H1 (cell line): Measurements from ENCODE around the gene CNOT1. TPM values are rescaled to one million over a fixed set of nuclear protein-coding genes. Genes with fewer than 3 reads are reported as not detected.

ENCODE experiments used
- CTCF ChIA-PET: fragments of 300-600 bp; sonication (Branson Sonifier 250); formaldehyde crosslinking; loops from one replicate; lab custom pipeline; 2021; ENCODE audit not compliant: partially characterized antibody; lab: Charles Lee
- POLR2A ChIA-PET: fragments of 300-600 bp; sonication (Branson Sonifier 250); formaldehyde crosslinking; loops from one replicate; lab custom pipeline; 2021; ENCODE audit warnings: inconsistent platforms; ENCODE audit not compliant: partially characterized antibody; lab: Charles Lee
- DNase-seq, 2 experiments: peaks; one replicate each; pipeline versions ENCODE4 v3.0.0 to v3.0.0-alpha.2; 2010 to 2022; ENCODE audit warnings: low spot score in 2 of 2, low read depth in 1 of 2, mixed read lengths in 1 of 2
- FAIRE-seq: peaks from 2 replicates; lab custom pipeline; 2011; peaks lifted over from hg19 to GRCh38; lab: Jason Lieb, UNC
- H2AFZ ChIP-seq: 2 replicates; pipeline ENCODE4 v1.8.1; 2012; ENCODE audit warnings: low read length, inconsistent platforms
- H2AK5ac ChIP-seq: 2 replicates; pipeline ENCODE4 v1.6.1; 2013; ENCODE audit warnings: low read depth, low read length
- H2BK120ac ChIP-seq: replicated peaks from 2 replicates; pipeline ENCODE3; 2013; ENCODE audit warnings: low read depth, low read length, inconsistent platforms
- H2BK12ac ChIP-seq: 2 replicates; pipeline ENCODE4 v1.6.1; 2013; ENCODE audit warnings: low read depth, low read length
- H2BK15ac ChIP-seq: 2 replicates; pipeline ENCODE4 v1.6.1; 2013; ENCODE audit warnings: low read length
- H2BK20ac ChIP-seq: 2 replicates; pipeline ENCODE4 v1.6.1; 2013; ENCODE audit warnings: low read length
- H2BK5ac ChIP-seq: 2 replicates; pipeline ENCODE4 v1.6.1; 2013; ENCODE audit warnings: low read depth, low read length
- H3K14ac ChIP-seq: 2 replicates; pipeline ENCODE4 v1.6.1; 2013; ENCODE audit warnings: inconsistent platforms; ENCODE audit not compliant: insufficient read length
- H3K18ac ChIP-seq: 2 replicates; pipeline ENCODE4 v1.6.1; 2013; ENCODE audit warnings: low read length; ENCODE audit errors: extremely low read depth
- H3K23ac ChIP-seq: 2 replicates; pipeline ENCODE4 v1.6.1; 2013; ENCODE audit warnings: inconsistent platforms; ENCODE audit not compliant: insufficient read length
- H3K23me2 ChIP-seq: 2 replicates; pipeline ENCODE4 v1.6.1; 2013; ENCODE audit warnings: low read depth, low read length
- H3K27ac ChIP-seq: 2 replicates; pipeline ENCODE4 v1.6.1; 2011; ENCODE audit warnings: low read depth, low read length, inconsistent platforms
- H3K27me3 ChIP-seq, 4 experiments: replicated peaks in 1 of 4; 1 replicate in 1 of 4; 2 replicates in 3 of 4; pipeline versions ENCODE4 v1.6.1 to v1.8.1; 2011 to 2013; ENCODE audit warnings: low read length in 3 of 4, mild to moderate bottlenecking in 3 of 4, inconsistent platforms in 2 of 4, mixed read lengths in 2 of 4, moderate library complexity in 1 of 4; ENCODE audit not compliant: control insufficient read depth in 3 of 4, insufficient read depth in 3 of 4; ENCODE audit errors: extremely low read depth in 1 of 4
- H3K36me3 ChIP-seq, 4 experiments: 2 replicates each; pipeline versions ENCODE4 v1.6.1 to v1.8.1; 2011 to 2013; ENCODE audit warnings: mild to moderate bottlenecking in 4 of 4, low read length in 3 of 4, moderate library complexity in 2 of 4, control low read depth in 1 of 4, inconsistent platforms in 1 of 4; ENCODE audit not compliant: insufficient read depth in 4 of 4, control insufficient read depth in 2 of 4
- H3K4ac ChIP-seq: replicated peaks from 2 replicates; pipeline ENCODE3; 2013; ENCODE audit warnings: low read length, low read depth, mixed read lengths, inconsistent platforms; ENCODE audit not compliant: insufficient read length
- H3K4me1 ChIP-seq, 4 experiments: replicated peaks in 1 of 4; 1 replicate in 1 of 4; 2 replicates in 3 of 4; pipeline versions ENCODE4 v1.6.1 to v1.8.1; 2011 to 2013; ENCODE audit warnings: low read length in 3 of 4, inconsistent platforms in 2 of 4, mixed read lengths in 1 of 4; ENCODE audit not compliant: insufficient read depth in 4 of 4, control insufficient read depth in 3 of 4
- H3K4me2 ChIP-seq, 2 experiments: 2 replicates each; pipeline versions ENCODE4 v1.6.1 to v1.8.1; 2011 to 2013; ENCODE audit warnings: low read depth in 2 of 2, low read length in 2 of 2, control low read depth in 1 of 2, inconsistent platforms in 1 of 2, mild to moderate bottlenecking in 1 of 2; ENCODE audit not compliant: insufficient read depth in 1 of 2
- H3K4me3 ChIP-seq, 4 experiments: fragments of 200-600, 300-600 bp in 1 of 4; sonication (generic), shearing (Covaris generic), sonication (Bioruptor Twin) in 1 of 4; 2 replicates each; pipeline versions ENCODE4 v1.5.1 to v1.8.1; 2011 to 2016; ENCODE audit warnings: low read length in 4 of 4, low read depth in 3 of 4, control low read depth in 2 of 4, inconsistent platforms in 2 of 4, mild to moderate bottlenecking in 2 of 4, mixed read lengths in 1 of 4, moderate library complexity in 1 of 4; ENCODE audit not compliant: insufficient read depth in 2 of 4; ENCODE audit errors: extremely low read depth in 1 of 4
- H3K56ac ChIP-seq: replicated peaks from 2 replicates; pipeline ENCODE3; 2013; ENCODE audit warnings: low read depth, mild to moderate bottlenecking, mixed read lengths, low read length, inconsistent platforms; ENCODE audit not compliant: insufficient read length
- H3K79me1 ChIP-seq: 2 replicates; pipeline ENCODE4 v1.6.1; 2013; ENCODE audit warnings: low read depth, low read length, control low read depth
- H3K79me2 ChIP-seq, 2 experiments: 2 replicates each; pipeline versions ENCODE4 v1.6.1 to v1.8.1; 2012 to 2013; ENCODE audit warnings: low read length in 2 of 2, mild to moderate bottlenecking in 2 of 2, inconsistent platforms in 1 of 2; ENCODE audit not compliant: insufficient read depth in 2 of 2, control insufficient read depth in 1 of 2
- H3K9ac ChIP-seq, 4 experiments: replicated peaks in 1 of 4; 1 replicate in 1 of 4; 2 replicates in 3 of 4; pipeline versions ENCODE4 v1.6.1 to v1.8.1; 2011 to 2013; ENCODE audit warnings: low read depth in 3 of 4, low read length in 3 of 4, control low read depth in 2 of 4, mild to moderate bottlenecking in 2 of 4, moderate library complexity in 2 of 4, inconsistent platforms in 1 of 4; ENCODE audit errors: extremely low read depth in 1 of 4
- H3K9me3 ChIP-seq, 2 experiments: 2 replicates each; pipeline versions ENCODE4 v1.6.1 to v1.8.1; 2012 to 2013; ENCODE audit warnings: mild to moderate bottlenecking in 2 of 2, moderate library complexity in 2 of 2, control low read depth in 1 of 2, inconsistent platforms in 1 of 2, low read depth in 1 of 2, low read length in 1 of 2, mixed read lengths in 1 of 2; ENCODE audit not compliant: insufficient read depth in 2 of 2
- H4K20me1 ChIP-seq, 2 experiments: replicated peaks in 1 of 2; 2 replicates each; pipeline versions ENCODE3 to v1.8.1; 2011 to 2013; ENCODE audit warnings: inconsistent platforms in 2 of 2, low read length in 2 of 2, mild to moderate bottlenecking in 1 of 2; ENCODE audit not compliant: insufficient read depth in 2 of 2, control insufficient read depth in 1 of 2
- H4K5ac ChIP-seq: 2 replicates; pipeline ENCODE4 v1.6.1; 2013; ENCODE audit warnings: low read length, low read depth, mixed read lengths, inconsistent platforms; ENCODE audit not compliant: insufficient read length
- H4K8ac ChIP-seq: 2 replicates; pipeline ENCODE4 v1.8.0; 2013; ENCODE audit warnings: mild to moderate bottlenecking, moderate library complexity, low read length, inconsistent platforms; ENCODE audit not compliant: insufficient read depth; ENCODE audit errors: extremely low read depth
- H4K91ac ChIP-seq: replicated peaks from 2 replicates; pipeline ENCODE3; 2013; ENCODE audit warnings: low read length, mixed read lengths, inconsistent platforms; ENCODE audit not compliant: insufficient read length
- CHD1 ChIP-seq: IDR thresholded peaks from 2 replicates; pipeline ENCODE4 v1.6.1; 2012; ENCODE audit warnings: low read depth, low read length, improper control_type of control experiment
- CREB1 ChIP-seq: IDR thresholded peaks from 2 replicates; pipeline ENCODE4 v1.6.1; 2012; ENCODE audit warnings: inconsistent platforms
- CTBP2 ChIP-seq: IDR thresholded peaks from 2 replicates; pipeline ENCODE4 v1.7.0; 2011; ENCODE audit warnings: borderline replicate concordance, mild to moderate bottlenecking, moderate library complexity, mixed read lengths, low read length; ENCODE audit not compliant: insufficient read depth, insufficient read length
- GABPA ChIP-seq: IDR thresholded peaks from 2 replicates; pipeline ENCODE4 v1.6.1; 2011; ENCODE audit warnings: mild to moderate bottlenecking, low read length, moderate library complexity, borderline replicate concordance; ENCODE audit not compliant: insufficient read depth
- RAD21 ChIP-seq, 2 experiments: IDR thresholded peaks in 1 of 2; conservative IDR thresholded peaks in 1 of 2; 2 replicates each; pipeline ENCODE4 v1.6.1; 2011; ENCODE audit warnings: low read depth in 2 of 2, low read length in 2 of 2, improper control_type of control experiment in 1 of 2, inconsistent platforms in 1 of 2, mild to moderate bottlenecking in 1 of 2, moderate library complexity in 1 of 2
- SIRT6 ChIP-seq: IDR thresholded peaks from one replicate; pipeline ENCODE4 v1.7.1; 2012; ENCODE audit warnings: low read length, inconsistent platforms
- TBP ChIP-seq: IDR thresholded peaks from 2 replicates; pipeline ENCODE4 v1.6.1; 2011; ENCODE audit warnings: low read depth, low read length, improper control_type of control experiment
- TEAD4 ChIP-seq: IDR thresholded peaks from 2 replicates; pipeline ENCODE4 v1.6.1; 2012; ENCODE audit warnings: low read depth, low read length, inconsistent platforms, mixed read lengths
- WGBS, 2 experiments: shearing (Covaris generic) in 1 of 2; methylation state at CpG; one replicate each; pipeline versions ENCODE4 v1.1.6 to v1.1.7; 2013 to 2015; ENCODE audit warnings: low lambda C conversion rate in 2 of 2, mixed read lengths in 2 of 2, inconsistent platforms in 1 of 2, low coverage in 1 of 2, missing lambda C conversion rate in 1 of 2; ENCODE audit not compliant: insufficient replicate concordance in 2 of 2, insufficient coverage in 1 of 2, insufficient read length in 1 of 2; ENCODE audit errors: extremely low coverage in 1 of 2, missing lambda C conversion rate in 1 of 2; 5-methylcytosine and 5-hydroxymethylcytosine counted together
- polyA plus RNA-seq, 7 experiments: library from polyadenylated mRNA; depleted of rRNA in 3 of 7; stranded (reverse) in 5 of 7; unstranded in 2 of 7; fragments of >200 nt in 5 of 7; fragments of 200-250 nt in 2 of 7; gene quantifications; 1 replicate in 5 of 7; 2 replicates in 1 of 7; 4 replicates in 1 of 7; pipeline versions ENCODE4 v1.2.1 to v1.2.3, GENCODE V29; 2011 to 2013; ENCODE audit warnings: missing spikeins in 2 of 7, mixed read lengths in 2 of 7
- total RNA-seq: library from RNA; stranded (reverse); fragmentation: NEBNext Ultra II Directional; extraction: Animal tissue kit (Norgen Biotek cat#: 25700); gene quantifications from 2 replicates; pipeline ENCODE4 v1.2.1, GENCODE V29; 2021
- TF ChIP-seq, protein P1 (sequence below): IDR thresholded peaks from 2 replicates; pipeline ENCODE4 v1.6.1; 2012; ENCODE audit warnings: inconsistent platforms

CNOT1 gene
- total and polyA plus RNA-seq, 2 of the 8 experiments (the other 6 are each of a cell fraction or from before 2014, with no cell fraction given) = 306 to 319 TPM

- Histone ChIP-seq H4K20me1 (no peaks in the 10 kb centered on the region), H4K5ac (peak overlapping the region; percentile 21), H4K91ac (no peak overlapping the region), H3K14ac (no peak overlapping the region), H3K23ac (no peak overlapping the region), H3K27me3 (no peaks in the 10 kb centered on the region; a peak in 2 of 7 replicates), H3K18ac (peak overlapping the region; percentile 48; the same call in 1 of the 2 replicates), H3K4me1 (peaks cover 0 to 4% (median under 1%) of the 10 kb centered on the region in 4 experiments; a peak in 2 of 7 replicates), H2BK5ac (no peak overlapping the region), H3K4ac (no peak overlapping the region), H2BK15ac (0 out of 2 replicates have a peak overlapping the region, but pooled peaks have one; percentile 31), H3K9ac (no peak overlapping the region), H3K9me3 (no peaks in the 10 kb centered on the region), H4K8ac (peak overlapping the region; percentile 63; the same call in 1 of the 2 replicates), H3K79me1 (no peaks in the 10 kb centered on the region), H3K4me3 (peak overlapping the region in 2 of 4 experiments; percentile 7 to 23; a peak in 2 of 8 replicates), H3K36me3 (no peaks in the 10 kb centered on the region), H3K4me2 (peak overlapping the region in 1 of 2 experiments; percentile 59; a peak in 2 of 4 replicates), H3K56ac (no peak overlapping the region), H3K23me2 (no peaks in the 10 kb centered on the region), H2BK12ac (no peak overlapping the region), H2BK20ac (no peak overlapping the region), H3K27ac (no peak overlapping the region), H3K79me2 (no peaks in the 10 kb centered on the region), H2AFZ (no peak overlapping the region), H2BK120ac (no peak overlapping the region), H2AK5ac (no peak overlapping the region)
- FAIRE-seq = peak; percentile 13
- DNase-seq = peak; percentile 93 to 96
- POLR2A ChIA-PET = interaction anchor here (0.6 to 0.8 kb wide), 3 partner anchors 8 to 188 kb away, joined by 3 to 4 read pairs (median 3); no protein-coding TSS in a partner anchor
- 27% methylated on average over 19 of the region's 43 CpGs; no CpG with 5 or more reads in 1 of the 2 experiments for WGBS, 2 experiments
- CTCF ChIA-PET = interaction anchor here (0.6 to 7.2 kb wide), 33 partner anchors 9 to 836 kb away, joined by 3 to 94 read pairs (median 4); partner anchors contain the start of genes GINS3 and NDRG4
- peak; percentile 97 to 98 for TF ChIP-seq RAD21 (IDR thresholded peaks at IDR 0.05 in 1 of 2, conservative IDR thresholded peaks at IDR 0.05 in 1 of 2; ENCODE audit: low read depth in 2 of 2, low read length in 2 of 2)
- TF ChIP-seq GABPA = peak; percentile 55; the same call in 1 of the 2 replicates
- peak; percentile 17 for TF ChIP-seq CREB1
- TF ChIP-seq TEAD4 = 0 out of 2 replicates have a peak, but pooled peaks have one; percentile 40
- TF ChIP-seq SIRT6 = no peak
- TF ChIP-seq CHD1 = no peak
- TF ChIP-seq TBP = peak; percentile 58; the same call in 1 of the 2 replicates
- TF ChIP-seq CTBP2 = peak; percentile 43
- TF ChIP-seq, protein P1, sequence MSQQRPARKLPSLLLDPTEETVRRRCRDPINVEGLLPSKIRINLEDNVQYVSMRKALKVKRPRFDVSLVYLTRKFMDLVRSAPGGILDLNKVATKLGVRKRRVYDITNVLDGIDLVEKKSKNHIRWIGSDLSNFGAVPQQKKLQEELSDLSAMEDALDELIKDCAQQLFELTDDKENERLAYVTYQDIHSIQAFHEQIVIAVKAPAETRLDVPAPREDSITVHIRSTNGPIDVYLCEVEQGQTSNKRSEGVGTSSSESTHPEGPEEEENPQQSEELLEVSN = 0 out of 2 replicates have a peak, but pooled peaks have one; percentile 17
Measured at GRCh38 chr16:58487566-58488351, 141.9 kb downstream of the CNOT1 start.
